ENCODE results near the gene LRRC75B.
A peak's percentile ranks its signal among the peaks of the same experiment; 100 is the strongest.

LRRC75B gene

DNA sequence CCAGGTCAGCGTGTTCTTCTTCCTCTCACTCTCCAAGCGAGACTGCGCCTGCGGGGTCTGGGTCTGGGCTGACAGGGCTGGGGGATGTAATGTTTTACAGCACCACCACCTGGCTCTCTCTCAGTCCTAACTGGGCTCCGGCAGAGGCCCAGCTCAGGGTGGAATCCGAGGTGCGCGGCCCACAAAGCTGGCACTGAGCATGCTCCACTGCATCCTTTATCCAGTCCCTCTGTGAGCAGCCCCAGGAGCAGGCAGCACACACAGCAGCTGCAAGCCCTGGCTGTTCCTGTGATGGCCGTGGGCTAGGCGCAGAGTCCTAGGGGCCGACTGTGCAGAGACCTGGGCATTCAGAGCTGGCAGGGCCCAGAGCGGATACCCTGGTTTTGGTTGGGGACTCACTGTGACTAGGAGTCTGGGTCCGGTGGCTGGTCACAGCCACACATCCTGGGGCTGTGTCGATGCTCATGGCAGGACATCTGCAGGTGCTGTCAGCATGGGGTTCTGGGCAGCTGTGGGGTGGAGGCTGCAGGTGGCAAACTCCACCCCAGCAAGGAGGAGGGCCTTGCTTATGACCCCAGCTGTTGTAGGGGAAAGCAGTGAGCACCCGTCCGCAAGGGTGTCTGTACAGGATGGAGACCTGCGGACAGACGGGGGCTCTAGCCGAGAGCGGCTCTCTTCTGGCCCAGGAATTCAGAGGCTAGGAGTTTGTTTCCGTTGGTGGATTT, 4.0 kb downstream of the LRRC75B start:
- H3K9ac ChIP-seq (ENCODE audit: low read length), result no peak overlapping the region

DNA sequence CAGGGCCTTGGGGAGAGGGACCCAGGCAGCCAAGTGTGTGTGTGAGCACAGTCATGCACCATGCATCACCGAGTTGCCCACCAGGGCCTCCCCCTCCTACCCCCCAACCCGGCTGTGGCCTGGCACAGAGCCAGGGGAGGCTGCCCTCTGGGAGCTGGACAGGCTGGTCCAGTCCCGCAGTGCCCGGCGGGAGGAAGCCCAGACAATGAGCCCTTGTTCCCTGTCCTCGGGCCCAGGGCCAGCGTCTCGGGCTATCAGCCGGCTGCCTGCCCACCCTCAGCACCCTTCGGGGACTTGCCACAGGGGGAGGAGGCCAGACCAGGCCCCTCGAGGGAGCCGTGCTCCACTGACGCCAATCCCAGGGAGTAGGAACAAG, 4.5 kb downstream of the LRRC75B start:
- peaks cover 45% of the 10 kb centered on the region for H3K4me1 ChIP-seq (ENCODE audit: control insufficient read depth, insufficient read depth, low read length)
- no peak overlapping the region for H3K4me3 ChIP-seq (ENCODE audit: low read length)
- H3K9ac ChIP-seq (ENCODE audit: low read length), result no peak overlapping the region
- H3K27me3 ChIP-seq (ENCODE audit: control insufficient read depth, insufficient read depth, low read length), result no peaks in the 10 kb centered on the region
- no peaks in the 10 kb centered on the region for H3K36me3 ChIP-seq (ENCODE audit: control insufficient read depth, insufficient read depth, low read length)
- H3K9me3 ChIP-seq (ENCODE audit: control insufficient read depth, low read length), result no peaks in the 10 kb centered on the region

More for the DNA sequence above, 4.0 kb downstream of the LRRC75B start:
- Histone ChIP-seq H3K36me3 (ENCODE audit: control insufficient read depth, insufficient read depth, low read length) (no peaks in the 10 kb centered on the region), H3K4me1 (ENCODE audit: control insufficient read depth, insufficient read depth, low read length) (peaks cover 45% of the 10 kb centered on the region), H3K9me3 (ENCODE audit: control insufficient read depth, low read length) (no peaks in the 10 kb centered on the region), H3K27me3 (ENCODE audit: control insufficient read depth, insufficient read depth, low read length) (no peaks in the 10 kb centered on the region), H3K4me3 (ENCODE audit: low read length) (no peak overlapping the region)

- no peak overlapping the region for H3K4me3 ChIP-seq (ENCODE audit: low read length)
- peaks cover 46% of the 10 kb centered on the region for H3K4me1 ChIP-seq (ENCODE audit: control insufficient read depth, insufficient read depth, low read length)
- no peaks in the 10 kb centered on the region for H3K9me3 ChIP-seq (ENCODE audit: control insufficient read depth, low read length)
- H3K9ac ChIP-seq (ENCODE audit: low read length), result no peak overlapping the region
- H3K36me3 ChIP-seq (ENCODE audit: control insufficient read depth, insufficient read depth, low read length), result no peaks in the 10 kb centered on the region
- H3K27me3 ChIP-seq (ENCODE audit: control insufficient read depth, insufficient read depth, low read length), result no peaks in the 10 kb centered on the region
These were observed 4.9 kb downstream of the LRRC75B start for GRCh38 chr22:24587948-24588347.

DNA sequence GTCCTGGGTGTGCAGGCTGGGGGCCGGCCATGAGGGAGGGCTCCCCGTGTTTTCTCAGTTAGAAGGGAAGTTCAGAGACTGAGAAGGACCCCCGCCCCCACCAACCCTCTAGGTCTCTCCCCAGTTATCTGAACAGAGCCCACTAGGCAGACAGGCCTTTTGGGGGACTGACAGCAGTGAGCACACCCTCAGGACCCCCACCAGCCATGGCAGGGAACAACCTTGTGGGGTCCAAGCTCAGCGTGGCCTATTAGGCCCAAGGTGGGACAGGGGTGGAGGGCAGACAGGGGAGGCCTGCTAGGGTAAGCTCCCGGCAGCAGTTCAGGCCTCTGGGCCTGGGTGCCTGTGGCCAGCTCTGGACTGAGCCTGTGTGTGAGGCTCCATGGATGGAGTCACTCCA, 5.6 kb downstream of the LRRC75B start:
- Histone ChIP-seq H3K9ac (ENCODE audit: low read length) (no peak overlapping the region), H3K27me3 (ENCODE audit: control insufficient read depth, insufficient read depth, low read length) (no peaks in the 10 kb centered on the region), H3K4me3 (ENCODE audit: low read length) (no peak overlapping the region), H3K36me3 (ENCODE audit: control insufficient read depth, insufficient read depth, low read length) (no peaks in the 10 kb centered on the region), H3K4me1 (ENCODE audit: control insufficient read depth, insufficient read depth, low read length) (peaks cover 43% of the 10 kb centered on the region), H3K9me3 (ENCODE audit: control insufficient read depth, low read length) (no peaks in the 10 kb centered on the region)

GRCh38 chr22:24585927-24586546, 6.8 kb downstream of the LRRC75B start:
- Histone ChIP-seq H3K9me3 (ENCODE audit: control insufficient read depth, low read length) (no peaks in the 10 kb centered on the region), H3K27me3 (ENCODE audit: control insufficient read depth, insufficient read depth, low read length) (no peaks in the 10 kb centered on the region), H3K9ac (ENCODE audit: low read length) (no peak overlapping the region), H3K36me3 (ENCODE audit: control insufficient read depth, insufficient read depth, low read length) (no peaks in the 10 kb centered on the region), H3K4me3 (ENCODE audit: low read length) (no peak overlapping the region), H3K4me1 (ENCODE audit: control insufficient read depth, insufficient read depth, low read length) (peaks cover 37% of the 10 kb centered on the region)

DNA sequence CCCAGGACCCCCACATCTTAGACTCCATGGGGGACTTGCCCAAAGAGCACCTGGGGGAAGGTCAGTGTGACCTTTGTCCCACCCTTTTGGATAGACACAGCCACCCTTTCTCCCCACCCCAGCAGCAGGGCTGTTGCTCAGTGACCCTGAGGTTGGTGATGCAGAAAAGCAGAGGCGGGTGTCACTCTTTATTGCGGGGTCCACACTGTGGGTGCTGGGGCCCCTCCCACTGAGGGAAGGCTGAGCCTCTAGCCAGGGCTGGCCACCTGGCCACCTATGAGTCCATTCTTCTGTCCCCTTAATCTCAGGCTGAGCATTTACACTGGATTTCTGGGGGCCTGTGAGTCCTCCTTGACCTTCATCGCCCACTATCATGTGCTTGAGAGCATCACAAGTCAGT, 7.4 kb downstream of the LRRC75B start:
- H3K9ac ChIP-seq (ENCODE audit: low read length), result no peak overlapping the region
- no peaks in the 10 kb centered on the region for H3K9me3 ChIP-seq (ENCODE audit: control insufficient read depth, low read length)

DNA sequence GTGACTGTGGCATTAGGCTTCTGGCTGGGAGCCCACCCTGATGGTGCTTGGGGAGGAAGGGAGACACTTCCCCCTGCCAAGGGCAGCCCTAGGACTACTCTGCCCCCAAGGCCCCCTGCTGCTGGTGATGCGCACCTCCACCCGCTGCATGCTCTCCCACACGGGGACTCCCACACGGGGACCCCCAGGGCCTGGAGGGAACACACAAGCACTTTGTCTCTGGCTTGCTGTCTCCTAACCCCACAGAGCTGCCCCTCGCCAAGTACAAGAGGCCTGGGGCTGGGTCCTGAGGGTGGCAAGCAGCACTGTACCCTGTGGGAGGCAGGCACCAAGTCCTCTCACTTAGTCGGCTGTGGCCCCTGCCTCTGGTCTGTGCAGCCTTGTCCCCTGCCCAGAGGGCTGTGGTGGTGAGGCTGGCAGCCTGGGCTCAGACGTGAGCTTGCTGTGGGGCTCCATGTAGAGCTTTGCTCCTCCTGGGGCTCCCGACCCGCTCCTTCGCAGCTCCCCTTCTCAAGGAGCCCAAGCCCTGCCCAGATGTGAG, 7.9 kb downstream of the LRRC75B start:
- no peaks in the 10 kb centered on the region for H3K9me3 ChIP-seq (ENCODE audit: control insufficient read depth, low read length)
- no peak overlapping the region for H3K4me3 ChIP-seq (ENCODE audit: low read length)
- H3K27me3 ChIP-seq (ENCODE audit: control insufficient read depth, insufficient read depth, low read length), result no peaks in the 10 kb centered on the region
- peaks cover 45% of the 10 kb centered on the region for H3K4me1 ChIP-seq (ENCODE audit: control insufficient read depth, insufficient read depth, low read length)
- H3K36me3 ChIP-seq (ENCODE audit: control insufficient read depth, insufficient read depth, low read length), result no peaks in the 10 kb centered on the region
- no peak overlapping the region for H3K9ac ChIP-seq (ENCODE audit: low read length)

More for the DNA sequence above, 7.4 kb downstream of the LRRC75B start:
- Histone ChIP-seq H3K27me3 (ENCODE audit: control insufficient read depth, insufficient read depth, low read length) (no peaks in the 10 kb centered on the region), H3K4me1 (ENCODE audit: control insufficient read depth, insufficient read depth, low read length) (peaks cover 40% of the 10 kb centered on the region), H3K4me3 (ENCODE audit: low read length) (no peak overlapping the region), H3K36me3 (ENCODE audit: control insufficient read depth, insufficient read depth, low read length) (no peaks in the 10 kb centered on the region)

DNA sequence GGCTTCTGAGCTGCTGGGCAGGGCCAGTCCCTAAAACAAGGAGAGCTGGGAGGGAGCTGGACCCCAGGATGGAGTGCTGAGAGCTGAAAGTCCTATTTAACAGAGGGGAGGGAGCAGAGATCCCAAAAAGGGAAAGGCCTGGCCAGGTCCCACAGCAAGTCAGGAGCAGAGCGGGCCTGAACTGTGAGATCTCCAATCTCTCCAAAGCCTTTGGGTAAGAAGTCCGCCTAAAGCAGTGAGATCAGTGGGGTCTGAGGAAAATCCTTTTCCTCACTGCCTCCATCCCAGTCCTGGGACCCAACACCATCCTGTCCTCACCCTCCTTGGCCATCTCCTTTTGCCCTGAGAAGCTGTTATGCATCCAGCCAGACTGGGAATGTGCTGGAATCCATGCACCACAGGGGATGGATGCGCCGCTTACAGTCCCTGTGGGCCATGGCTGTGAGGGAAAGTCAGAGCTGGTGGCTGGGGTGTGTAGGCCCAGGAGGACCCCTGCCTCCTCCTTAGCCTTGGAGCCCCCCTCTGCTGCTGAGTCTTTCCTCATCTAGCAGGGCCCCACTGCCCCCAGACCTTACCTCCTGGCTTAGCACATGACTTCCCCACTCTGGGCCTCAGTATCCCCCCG, 8.6 kb downstream of the LRRC75B start:
- Histone ChIP-seq H3K4me1 (ENCODE audit: control insufficient read depth, insufficient read depth, low read length) (peaks cover 43% of the 10 kb centered on the region), H3K27me3 (ENCODE audit: control insufficient read depth, insufficient read depth, low read length) (no peaks in the 10 kb centered on the region), H3K9ac (ENCODE audit: low read length) (peak overlapping the region; percentile 41), H3K4me3 (ENCODE audit: low read length) (no peak overlapping the region), H3K9me3 (ENCODE audit: control insufficient read depth, low read length) (no peaks in the 10 kb centered on the region), H3K36me3 (ENCODE audit: control insufficient read depth, insufficient read depth, low read length) (no peaks in the 10 kb centered on the region)

DNA sequence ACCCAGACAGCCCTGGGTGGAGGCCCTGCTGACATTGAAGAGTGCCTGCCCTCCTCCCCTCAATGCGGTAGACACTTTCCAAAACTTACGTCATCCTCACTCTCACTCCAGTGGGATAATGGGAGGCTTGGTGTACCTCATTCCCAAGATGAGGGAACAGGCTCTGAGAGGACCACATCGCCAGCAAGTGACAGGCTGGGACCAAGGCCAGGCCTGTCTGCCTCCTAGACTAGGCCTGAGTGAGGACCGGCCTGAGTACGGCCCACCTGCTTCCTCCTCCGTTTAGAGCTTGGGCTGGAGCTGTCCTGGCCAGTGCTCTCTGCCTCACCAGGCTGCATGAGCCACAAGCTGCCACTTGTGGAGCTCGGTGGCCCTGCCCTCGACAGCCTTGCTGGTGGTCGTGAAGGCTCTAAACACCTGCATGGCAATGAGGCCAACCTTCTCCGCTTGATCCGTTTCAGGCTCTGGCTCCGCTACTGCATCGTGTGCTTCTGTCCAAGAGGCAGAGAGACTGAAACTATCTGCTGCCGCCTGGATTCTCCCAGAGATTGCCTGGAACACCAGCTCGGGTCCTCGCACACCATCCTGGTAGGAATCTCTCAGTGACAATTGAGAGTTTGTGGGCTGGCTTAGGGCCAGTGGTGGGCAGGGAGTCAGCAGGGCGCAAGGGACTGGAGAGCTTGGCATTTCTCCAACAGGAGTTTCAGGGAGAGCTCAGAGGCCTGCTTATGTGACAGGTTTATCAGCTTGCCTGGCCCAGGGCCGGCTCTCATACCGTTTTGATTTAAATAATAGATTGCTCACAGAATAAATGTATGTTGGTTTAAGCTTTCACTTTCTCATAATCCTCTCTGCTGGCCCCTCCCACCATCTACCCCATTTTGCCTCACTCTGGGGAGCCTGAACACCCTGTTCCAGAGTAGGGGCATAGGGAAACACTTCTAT, 9.4 kb downstream of the LRRC75B start:
- no peaks in the 10 kb centered on the region for H3K27me3 ChIP-seq (ENCODE audit: control insufficient read depth, insufficient read depth, low read length)
- no peak overlapping the region for H3K4me3 ChIP-seq (ENCODE audit: low read length)
- peaks cover 43% of the 10 kb centered on the region for H3K4me1 ChIP-seq (ENCODE audit: control insufficient read depth, insufficient read depth, low read length)
- peak overlapping the region; percentile 41 for H3K9ac ChIP-seq (ENCODE audit: low read length)
- no peaks in the 10 kb centered on the region for H3K36me3 ChIP-seq (ENCODE audit: control insufficient read depth, insufficient read depth, low read length)
- H3K9me3 ChIP-seq (ENCODE audit: control insufficient read depth, low read length), result no peaks in the 10 kb centered on the region

DNA sequence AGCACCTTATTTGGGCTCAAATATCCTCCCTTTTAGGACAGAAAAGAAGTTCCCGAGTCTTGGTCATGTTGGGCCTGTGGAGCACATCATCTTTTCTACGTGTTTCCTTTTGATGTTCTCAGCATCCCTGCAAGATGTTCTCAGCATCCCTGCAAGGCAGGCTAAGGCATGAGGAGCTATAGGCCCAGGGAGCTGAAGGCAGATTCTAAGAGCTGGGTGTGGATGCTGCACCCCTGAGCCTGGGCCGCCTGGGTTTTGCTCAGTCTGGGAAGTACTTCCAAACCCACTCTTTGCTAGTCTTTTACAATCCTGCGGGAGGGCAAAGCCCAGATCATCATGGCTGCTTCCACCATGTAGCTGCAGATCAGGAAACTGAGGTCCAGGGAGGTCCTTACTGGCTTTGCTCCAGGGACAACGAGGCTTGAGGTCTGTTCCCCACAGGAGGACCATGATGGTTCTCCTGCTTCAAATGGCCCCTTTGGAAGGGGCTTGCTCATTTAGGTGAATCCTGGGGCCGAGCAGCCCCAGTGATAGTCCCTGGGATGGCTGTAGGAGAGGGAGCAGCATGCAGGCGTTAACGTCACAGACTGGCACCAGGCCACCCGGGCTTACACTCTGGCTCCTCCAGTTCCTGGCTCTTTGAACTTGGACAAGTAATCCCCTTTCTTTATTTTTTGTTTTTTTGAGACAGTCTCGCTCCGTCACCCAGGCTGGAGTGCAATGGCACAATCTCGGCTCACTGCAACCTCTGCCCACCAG, 10.6 kb downstream of the LRRC75B start:
- Histone ChIP-seq H3K4me3 (ENCODE audit: low read length) (no peak overlapping the region), H3K4me1 (ENCODE audit: control insufficient read depth, insufficient read depth, low read length) (peaks cover 47% of the 10 kb centered on the region), H3K9me3 (ENCODE audit: control insufficient read depth, low read length) (no peaks in the 10 kb centered on the region), H3K9ac (ENCODE audit: low read length) (no peak overlapping the region), H3K36me3 (ENCODE audit: control insufficient read depth, insufficient read depth, low read length) (no peaks in the 10 kb centered on the region), H3K27me3 (ENCODE audit: control insufficient read depth, insufficient read depth, low read length) (no peaks in the 10 kb centered on the region)

DNA sequence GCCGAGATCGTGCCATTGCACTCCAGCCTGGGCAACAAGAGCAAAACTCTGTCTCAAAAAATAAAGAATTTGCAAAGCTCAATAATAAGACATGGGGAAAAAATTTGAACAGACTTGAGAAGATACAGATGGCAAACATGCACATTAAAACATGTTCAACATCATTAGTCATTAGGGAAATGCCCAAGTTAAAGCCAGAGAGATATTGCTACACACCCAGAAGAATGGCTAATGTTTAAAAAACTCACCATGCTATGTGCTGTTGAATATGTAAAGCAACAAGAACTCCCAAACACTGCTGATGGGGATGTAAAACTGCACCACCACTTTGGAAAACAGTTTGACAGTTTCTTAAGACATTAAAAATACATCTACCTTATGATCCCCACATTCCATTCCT, 12.6 kb downstream of the LRRC75B start:
- H3K27me3 ChIP-seq (ENCODE audit: control insufficient read depth, insufficient read depth, low read length), result no peaks in the 10 kb centered on the region
- no peaks in the 10 kb centered on the region for H3K36me3 ChIP-seq (ENCODE audit: control insufficient read depth, insufficient read depth, low read length)
- H3K4me3 ChIP-seq (ENCODE audit: low read length), result no peak overlapping the region
- H3K4me1 ChIP-seq (ENCODE audit: control insufficient read depth, insufficient read depth, low read length), result peaks cover 56% of the 10 kb centered on the region
- no peaks in the 10 kb centered on the region for H3K9me3 ChIP-seq (ENCODE audit: control insufficient read depth, low read length)
- H3K9ac ChIP-seq (ENCODE audit: low read length), result no peak overlapping the region
